CD14-positive monocyte (primary cell): ENCODE data around the gene PPT1. TPM values are rescaled to one million over a fixed set of nuclear protein-coding genes. Genes with fewer than 3 reads are reported as not detected.
A peak's percentile ranks its signal among the peaks of the same experiment; 100 is the strongest.
"Not testable (repeated sequence)": the region's sequence is repeated elsewhere in the genome, so short reads cannot be mapped to it uniquely, and the experiment has no call there.

Experiments
- DNase-seq, 3 donors: peaks; one replicate each; pipeline ENCODE4 v3.0.0-alpha.2; 2011 to 2022
- H2AFZ ChIP-seq: 2 replicates; pipeline ENCODE4 v1.6.0; 2012; ENCODE audit warnings: mild to moderate bottlenecking, low read depth, low read length, inconsistent platforms; ENCODE audit not compliant: insufficient read depth, poor library complexity, severe bottlenecking
- H3K27ac ChIP-seq, 2 donors: 1 replicate in 1 of 2; 2 replicates in 1 of 2; pipeline ENCODE4 v1.5.1; 2012 to 2013; ENCODE audit warnings: low read length in 2 of 2, control low read depth in 1 of 2, inconsistent platforms in 1 of 2, low read depth in 1 of 2, mild to moderate bottlenecking in 1 of 2
- H3K27me3 ChIP-seq, 2 donors: one replicate each; pipeline versions ENCODE4 v1.6.0 to v1.6.1; 2011 to 2013; ENCODE audit warnings: low read length in 2 of 2; ENCODE audit not compliant: control insufficient read depth in 2 of 2, insufficient read depth in 2 of 2
- H3K36me3 ChIP-seq, 2 donors: replicated peaks in 1 of 2; 1 replicate in 1 of 2; 2 replicates in 1 of 2; pipeline versions ENCODE4 v1.5.1 to v1.6.1; 2012 to 2013; ENCODE audit warnings: low read length in 2 of 2, control low read depth in 1 of 2, inconsistent platforms in 1 of 2, mild to moderate bottlenecking in 1 of 2; ENCODE audit not compliant: insufficient read depth in 2 of 2, control insufficient read depth in 1 of 2
- H3K4me1 ChIP-seq, 2 donors: 1 replicate in 1 of 2; 2 replicates in 1 of 2; pipeline versions ENCODE4 v1.5.1 to v1.6.1; 2012 to 2013; ENCODE audit warnings: low read length in 2 of 2, control low read depth in 1 of 2, inconsistent platforms in 1 of 2, mild to moderate bottlenecking in 1 of 2, moderate library complexity in 1 of 2; ENCODE audit not compliant: insufficient read depth in 2 of 2, control insufficient read depth in 1 of 2
- H3K4me2 ChIP-seq: replicated peaks from 2 replicates; pipeline ENCODE3; 2012; ENCODE audit warnings: low read length, moderate library complexity, mild to moderate bottlenecking; ENCODE audit not compliant: poor library complexity, severe bottlenecking; ENCODE audit errors: extremely low read depth
- H3K4me3 ChIP-seq, 3 experiments: fragments of 200-600 bp in 1 of 3; sonication (generic) in 1 of 3; replicated peaks in 1 of 3; 1 replicate in 2 of 3; 2 replicates in 1 of 3; pipeline ENCODE4 v1.5.1; 2011 to 2013; ENCODE audit warnings: low read length in 3 of 3, mild to moderate bottlenecking in 3 of 3, control low read depth in 2 of 3, low read depth in 2 of 3, inconsistent platforms in 1 of 3, moderate library complexity in 1 of 3
- H3K79me2 ChIP-seq: 2 replicates; pipeline ENCODE4 v1.6.0; 2012; ENCODE audit warnings: mild to moderate bottlenecking, control low read depth, inconsistent platforms, low read length, moderate library complexity; ENCODE audit not compliant: insufficient read depth
- H3K9ac ChIP-seq: 2 replicates; pipeline ENCODE4 v1.6.0; 2017; ENCODE audit warnings: low read length, mild to moderate bottlenecking; ENCODE audit not compliant: insufficient read depth, poor library complexity, severe bottlenecking
- H3K9me3 ChIP-seq, 2 donors: replicated peaks in 1 of 2; 1 replicate in 1 of 2; 2 replicates in 1 of 2; pipeline versions ENCODE4 v1.5.1 to v1.6.1; 2012 to 2013; ENCODE audit warnings: low read length in 2 of 2, control low read depth in 1 of 2; ENCODE audit not compliant: control insufficient read depth in 1 of 2, insufficient read depth in 1 of 2
- H4K20me1 ChIP-seq: 2 replicates; pipeline ENCODE4 v1.6.0; 2012; ENCODE audit warnings: mild to moderate bottlenecking, low read length, control low read depth, moderate library complexity; ENCODE audit not compliant: insufficient read depth
- H3K27ac Mint-ChIP-seq, 7 donors: one replicate each; pipeline ENCODE4 v1.8.0; 2020; ENCODE audit warnings: mild to moderate bottlenecking in 7 of 7, mixed read lengths in 7 of 7, moderate library complexity in 6 of 7, inconsistent platforms in 2 of 7
- H3K27me3 Mint-ChIP-seq, 3 donors: one replicate each; pipeline ENCODE4 v1.8.0; 2021 to 2022; ENCODE audit warnings: low read depth in 3 of 3, mild to moderate bottlenecking in 3 of 3, mixed read lengths in 3 of 3, moderate library complexity in 3 of 3, inconsistent platforms in 1 of 3
- H3K36me3 Mint-ChIP-seq, 2 donors: one replicate each; pipeline ENCODE4 v1.8.0; 2020; ENCODE audit warnings: mixed read lengths in 2 of 2, inconsistent platforms in 1 of 2, mild to moderate bottlenecking in 1 of 2
- H3K4me1 Mint-ChIP-seq: one replicate; pipeline ENCODE4 v1.8.0; 2020; ENCODE audit warnings: mild to moderate bottlenecking, mixed read lengths
- H3K4me3 Mint-ChIP-seq, 2 donors: one replicate each; pipeline ENCODE4 v1.8.0; 2020; ENCODE audit warnings: mild to moderate bottlenecking in 2 of 2, mixed read lengths in 2 of 2, moderate library complexity in 1 of 2
- H3K9me3 Mint-ChIP-seq, 7 donors: one replicate each; pipeline ENCODE4 v1.8.0; 2020 to 2022; ENCODE audit warnings: mixed read lengths in 7 of 7, mild to moderate bottlenecking in 6 of 7, moderate library complexity in 6 of 7, inconsistent platforms in 2 of 7
- CTCF ChIP-seq: fragments of 200-600 bp; IDR thresholded peaks from one replicate; pipeline ENCODE4 v1.8.0; 2022; ENCODE audit warnings: antibody characterized with exemption, mild to moderate bottlenecking
- WGBS: methylation state at CpG from one replicate; pipeline ENCODE4 v1.1.5; 2013; ENCODE audit warnings: missing lambda C conversion rate; ENCODE audit not compliant: insufficient coverage; 5-methylcytosine and 5-hydroxymethylcytosine counted together
- intact Hi-C, 2 donors: fragments of 100-400 bp; cut with micrococcal nuclease; formaldehyde crosslinking; loops; one replicate each; pipeline versions ENCODE4 v1.15.0 to v1.15.1; 2023
- polyA plus RNA-seq, 3 donors: library from polyadenylated mRNA; depleted of rRNA in 1 of 3; unstranded in 2 of 3; stranded (reverse) in 1 of 3; fragments of 300-500 nt in 2 of 3; fragments of >200 nt in 1 of 3; fragmentation: Illumina TruSeq in 2 of 3; gene quantifications; 1 replicate in 2 of 3; 2 replicates in 1 of 3; pipeline ENCODE4 v1.2.3, GENCODE V29; 2012 to 2021

The PPT1 gene
- polyA plus RNA-seq, 3 donors = 166 to 1,143 (median 658) TPM

- peak overlapping the region; percentile 96 for H3K4me2 ChIP-seq
These were observed 58.4 kb downstream of the PPT1 start for GRCh38 chr1:40038697-40039096.

GRCh38 chr1:40037254-40037653, 59.8 kb downstream of the PPT1 start:
- not testable (repeated sequence) for H3K4me2 ChIP-seq, H3K4me3 ChIP-seq
- intact Hi-C loops = loop anchor here (5.0 to 10.0 kb wide), 2 partner anchors 52 to 150 kb away; no protein-coding TSS in a partner anchor

More at GRCh38 chr1:40038697-40039096, 58.4 kb downstream of the PPT1 start:
- peak in 2 of 3 donors; percentile 57 to 76 for DNase-seq
- Mint-ChIP-seq H3K27me3 (peaks cover 0 to 5% (median 1%) of the 10 kb centered on the region in 3 donors), H3K36me3 (peaks cover 9 to 18% of the 10 kb centered on the region in 2 donors), H3K4me1 (peaks cover 79% of the 10 kb centered on the region), H3K4me3 (peak overlapping the region in 1 of 2 donors; percentile 12), H3K27ac (peak overlapping the region; percentile 99 to 100 (median 100)), H3K9me3 (peaks cover 0 to 2% (median 0%) of the 10 kb centered on the region in 7 donors)
- Histone ChIP-seq H3K4me1 (peaks cover 86 to 87% of the 10 kb centered on the region in 2 donors), H3K9ac (no peak overlapping the region), H3K27me3 (no peaks in the 10 kb centered on the region), H3K36me3 (no peaks in the 10 kb centered on the region), H3K27ac (peak overlapping the region; percentile 94 to 99), H3K4me3 (peak overlapping the region in 1 of 3 experiments; percentile 89), H3K9me3 (no peaks in the 10 kb centered on the region), H4K20me1 (peaks cover 31% of the 10 kb centered on the region), H2AFZ (no peak overlapping the region), H3K79me2 (peaks cover 40% of the 10 kb centered on the region)
- TF ChIP-seq CTCF = no peak
- WGBS = no CpG with 5 or more reads among the region's 3 CpGs
- intact Hi-C loops = loop anchor here (5.0 to 10.0 kb wide), 2 partner anchors 54 to 151 kb away; no protein-coding TSS in a partner anchor

More at GRCh38 chr1:40037254-40037653, 59.8 kb downstream of the PPT1 start:
- H2AFZ ChIP-seq, H3K27me3 ChIP-seq, H3K9me3 Mint-ChIP-seq, H3K36me3 ChIP-seq, DNase-seq, H3K9me3 ChIP-seq, H3K27me3 Mint-ChIP-seq, H3K4me3 Mint-ChIP-seq, H3K36me3 Mint-ChIP-seq, H3K9ac ChIP-seq: not testable (repeated sequence)
- Histone ChIP-seq H4K20me1 (peaks cover 16% of the 10 kb centered on the region), H3K4me1 (peaks cover 81 to 87% of the 10 kb centered on the region in 2 donors), H3K79me2 (peaks cover 26% of the 10 kb centered on the region), H3K27ac (peak overlapping the region in 1 of 2 donors; percentile 99)
- 72% methylated on average over 7 of the region's 8 CpGs for WGBS
- Mint-ChIP-seq H3K4me1 (peaks cover 79% of the 10 kb centered on the region), H3K27ac (peak overlapping the region in 4 of 7 donors; percentile 15 to 99 (median 76))
